GM19372 (cell line): ENCODE data around the gene TWF2.

ENCODE experiments used
- ATAC-seq: cut with Tn5 transposase; IDR thresholded peaks from one replicate; pipeline ENCODE4 v1.9.1; 2021; ENCODE audit warnings: mild to moderate bottlenecking, low read depth, moderate library complexity; ENCODE audit not compliant: unreplicated experiment

Gene TWF2

DNA sequence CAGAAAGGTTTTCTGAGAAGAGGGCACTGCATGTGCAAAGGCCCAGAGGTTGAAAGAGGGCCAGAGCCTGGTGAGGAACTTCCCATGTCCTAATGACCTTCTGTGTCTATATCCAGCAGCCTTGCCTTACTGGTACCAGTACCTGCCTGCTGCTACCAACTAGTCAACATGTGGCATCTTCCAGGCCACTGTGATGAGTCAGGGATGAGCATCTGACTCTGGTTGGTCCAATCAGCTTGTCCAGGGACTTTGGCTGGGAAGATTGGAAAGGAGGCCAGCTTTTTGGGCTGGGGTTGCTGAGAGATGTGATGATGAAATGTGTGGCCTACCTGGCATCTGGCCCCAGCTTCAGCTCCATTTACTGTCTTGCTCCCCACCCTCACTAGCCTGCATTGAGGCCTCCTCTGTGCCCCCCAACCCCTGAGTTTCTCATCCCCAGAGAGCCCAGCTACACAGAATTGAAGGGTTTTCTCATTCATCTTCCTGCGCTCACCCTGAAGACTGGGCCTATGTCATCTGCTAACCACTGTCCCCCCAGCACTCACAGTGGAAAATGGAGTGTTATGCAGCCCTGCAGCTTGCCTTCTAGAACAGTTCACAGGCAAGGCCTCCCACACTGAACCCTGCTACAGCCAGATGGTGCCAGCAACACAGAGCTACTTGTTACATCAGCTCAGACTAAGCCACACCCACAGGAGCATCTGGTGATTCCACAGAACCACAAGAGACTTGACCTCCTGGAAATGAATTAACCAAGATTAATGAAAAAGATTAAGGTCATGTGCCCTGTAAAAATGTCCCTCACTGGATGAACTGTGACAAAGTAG, 1.3 kb upstream of the TWF2 start:
- no peak for ATAC-seq

DNA sequence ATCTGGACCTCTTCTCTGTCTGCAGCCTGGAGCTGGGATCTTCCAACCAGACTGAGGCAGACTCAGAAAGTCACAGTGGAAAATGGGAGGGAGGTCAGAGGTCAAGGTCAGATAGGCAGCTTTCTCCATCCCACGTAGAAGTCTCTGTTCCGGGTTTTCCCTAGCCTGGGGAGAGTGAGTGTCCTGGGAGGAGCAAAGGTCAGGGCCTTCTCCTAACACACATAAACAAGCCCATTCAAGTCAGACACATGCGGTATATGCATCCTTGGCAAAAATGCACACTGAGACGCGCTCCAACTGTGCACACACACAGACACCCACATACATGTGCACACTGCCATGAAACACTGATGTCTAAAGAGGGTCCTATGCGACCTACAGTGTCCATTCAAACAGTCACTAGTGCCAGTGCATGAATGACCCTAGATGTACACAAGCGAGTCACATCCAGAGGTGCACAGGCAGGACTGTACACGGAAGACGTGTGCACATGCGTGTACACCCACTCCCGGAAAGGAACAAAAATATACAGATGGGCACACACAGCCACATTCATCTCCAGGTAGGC, 681 bp downstream of the TWF2 start:
- no peak for ATAC-seq

DNA sequence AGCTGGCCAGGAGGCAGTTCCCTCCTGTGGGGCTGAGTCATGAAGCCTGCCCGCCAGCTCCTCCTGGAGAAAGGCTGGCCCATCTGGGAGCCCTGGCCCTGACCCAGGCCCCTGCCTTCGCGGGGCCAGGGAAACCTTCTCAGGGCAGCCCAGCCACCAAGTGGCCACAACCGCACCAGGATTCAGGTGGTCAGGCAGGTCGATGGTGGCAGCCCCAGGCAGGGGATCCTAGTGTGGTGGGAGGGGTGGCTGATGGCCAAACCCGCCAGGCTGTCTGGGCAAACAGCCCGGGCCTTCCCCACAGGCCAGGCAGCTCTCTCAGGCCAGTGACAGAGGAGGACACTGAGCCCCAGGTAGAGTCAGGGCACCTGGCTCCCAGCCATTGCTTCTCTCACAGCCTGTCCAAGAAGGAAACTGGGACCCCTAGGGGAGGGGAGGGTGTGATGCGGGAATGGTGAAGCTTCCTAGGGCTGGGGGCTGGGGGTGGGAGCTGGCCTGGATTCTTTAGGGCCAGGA, 1.2 kb downstream of the TWF2 start:
- no peak for ATAC-seq

GRCh38 chr3:52237006-52237656, 1.8 kb downstream of the TWF2 start:
- no peak for ATAC-seq

DNA sequence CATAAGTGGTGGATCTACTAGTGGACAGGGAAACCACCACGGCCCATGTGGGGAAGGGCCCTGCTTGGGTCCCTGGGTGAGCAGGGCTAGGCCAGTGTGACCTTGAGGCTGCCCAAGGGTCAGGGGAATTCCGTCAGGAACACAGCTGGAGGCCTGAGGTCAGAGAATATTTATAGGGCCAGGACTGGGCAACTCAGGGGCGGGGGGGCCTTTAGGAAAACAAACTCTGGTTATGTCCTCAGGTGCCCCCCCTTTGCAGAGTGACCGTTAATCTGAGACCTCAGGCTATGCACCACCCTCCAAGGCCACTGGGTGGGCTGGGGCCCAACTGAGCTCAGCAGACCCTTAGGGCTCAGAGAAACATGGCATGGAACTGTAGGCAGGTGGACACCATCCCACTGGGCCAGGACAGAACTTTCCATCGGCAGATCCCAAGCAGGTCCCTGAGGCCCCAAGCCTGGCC, 2.5 kb downstream of the TWF2 start:
- ATAC-seq, result no peak

GRCh38 chr3:52234516-52235447, 4.2 kb downstream of the TWF2 start:
- ATAC-seq, result no peak

- no peak for ATAC-seq
These were observed 5.0 kb downstream of the TWF2 start for GRCh38 chr3:52233968-52234367.

DNA sequence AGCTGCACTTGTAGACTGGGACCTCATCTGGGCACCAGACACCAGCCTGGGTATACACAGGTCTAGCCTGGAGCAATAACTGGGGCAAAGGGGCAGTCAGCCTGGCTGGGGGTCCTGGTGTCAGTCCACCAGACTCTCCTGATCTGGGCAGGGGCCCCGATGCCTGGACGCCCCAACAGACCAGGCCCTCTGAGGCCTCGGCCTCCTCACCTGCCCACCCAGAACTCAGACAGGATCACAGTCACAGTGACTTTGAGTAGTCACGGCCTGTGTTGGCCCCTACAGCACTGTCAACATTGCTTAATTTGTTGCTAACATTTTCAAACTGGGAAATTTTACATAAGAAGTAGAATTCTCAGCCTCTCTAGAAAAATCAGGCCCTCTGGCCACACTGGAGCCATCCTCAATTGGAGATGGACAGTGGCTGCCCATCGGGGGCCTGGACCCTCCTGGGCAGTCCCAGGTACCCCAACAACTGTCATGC, 5.8 kb downstream of the TWF2 start:
- no peak for ATAC-seq

DNA sequence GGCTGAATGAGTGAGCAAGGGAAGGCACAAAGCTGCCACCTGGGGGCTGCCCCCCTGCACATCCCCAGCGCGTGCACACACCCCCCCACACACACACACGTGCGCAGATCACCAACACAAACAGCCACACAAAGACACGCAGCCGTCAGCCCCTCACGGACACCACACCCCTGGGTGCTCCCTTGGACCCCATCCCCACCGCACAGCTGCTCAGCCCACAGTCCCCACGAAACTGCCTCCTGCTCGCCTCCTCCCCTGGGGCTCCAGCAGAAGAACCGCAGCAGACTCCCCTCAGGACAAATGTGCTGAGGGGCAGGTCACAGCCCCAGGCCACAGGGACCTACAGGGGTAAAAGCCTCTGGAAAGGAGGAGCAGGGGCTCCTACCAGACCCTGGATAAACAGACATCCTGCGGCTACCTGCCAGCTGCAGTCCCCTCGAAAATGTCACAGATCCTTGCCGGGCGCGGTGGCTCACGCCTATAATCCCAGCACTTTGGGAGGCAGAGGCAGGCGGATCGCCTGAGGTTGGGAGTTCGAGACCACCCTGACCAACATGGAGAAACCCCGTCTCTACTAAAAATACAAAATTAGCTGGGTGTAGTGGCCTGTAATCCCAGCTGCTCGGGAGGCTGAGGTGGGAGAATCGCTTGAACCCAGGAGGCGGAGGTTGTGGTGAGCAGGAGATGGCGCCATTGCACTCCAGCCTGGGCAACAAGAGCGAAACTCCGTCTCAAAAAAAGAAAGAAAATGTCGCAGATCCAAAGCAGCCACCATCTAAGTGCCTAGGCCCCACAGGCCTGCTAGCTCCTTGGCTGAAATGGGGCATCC, 6.5 kb downstream of the TWF2 start:
- ATAC-seq, result no peak

- no peak for ATAC-seq
These were observed 7.3 kb downstream of the TWF2 start for GRCh38 chr3:52231502-52232278.

GRCh38 chr3:52230889-52231499, 8.0 kb downstream of the TWF2 start:
- no peak for ATAC-seq

- no peak for ATAC-seq
These were observed 8.5 kb downstream of the TWF2 start for GRCh38 chr3:52230461-52230860.

GRCh38 chr3:52229656-52230055, 9.3 kb downstream of the TWF2 start:
- no peak for ATAC-seq

DNA sequence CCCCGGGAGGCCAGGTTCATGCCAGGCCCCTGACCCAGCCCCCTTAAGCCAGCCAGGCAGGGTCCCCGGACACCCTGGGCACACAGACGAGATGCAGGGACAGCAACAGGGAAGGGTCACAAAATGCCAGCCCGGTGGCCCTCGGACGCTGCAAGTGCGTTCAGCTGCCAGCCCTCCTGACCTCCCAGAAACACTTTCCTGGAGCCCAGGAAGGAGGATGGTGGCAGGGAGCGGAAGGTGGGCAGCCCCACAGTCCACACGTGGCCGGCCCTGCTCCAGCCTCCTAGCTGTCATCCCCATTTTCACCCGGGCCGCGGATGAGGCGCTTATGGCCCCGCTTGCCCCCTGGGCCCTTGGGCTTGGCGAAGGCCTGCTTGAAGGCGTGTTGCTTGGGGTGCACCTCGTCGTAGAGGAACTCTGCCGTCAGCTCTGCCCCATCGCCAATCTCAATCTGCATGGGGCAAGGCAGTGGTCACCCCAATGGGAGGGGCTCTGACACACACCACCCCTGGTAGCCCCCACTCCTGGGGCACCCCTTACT, 10.1 kb downstream of the TWF2 start:
- no peak for ATAC-seq

- ATAC-seq, result no peak
These were observed 10.7 kb downstream of the TWF2 start for GRCh38 chr3:52228266-52228665.

GRCh38 chr3:52227766-52228165, 11.2 kb downstream of the TWF2 start:
- ATAC-seq, result no peak

- no peak for ATAC-seq
These were observed 11.8 kb downstream of the TWF2 start for GRCh38 chr3:52227117-52227516.

GRCh38 chr3:52226229-52226817, 12.6 kb downstream of the TWF2 start:
- no peak for ATAC-seq
